Measurements from ENCODE around the gene UGT1A8. TPM values are rescaled to one million over a fixed set of nuclear protein-coding genes. Genes with fewer than 3 reads are reported as not detected.

The UGT1A8 gene
- total and polyA plus RNA-seq, 3 experiments from 2014 or later = not detected

DNA sequence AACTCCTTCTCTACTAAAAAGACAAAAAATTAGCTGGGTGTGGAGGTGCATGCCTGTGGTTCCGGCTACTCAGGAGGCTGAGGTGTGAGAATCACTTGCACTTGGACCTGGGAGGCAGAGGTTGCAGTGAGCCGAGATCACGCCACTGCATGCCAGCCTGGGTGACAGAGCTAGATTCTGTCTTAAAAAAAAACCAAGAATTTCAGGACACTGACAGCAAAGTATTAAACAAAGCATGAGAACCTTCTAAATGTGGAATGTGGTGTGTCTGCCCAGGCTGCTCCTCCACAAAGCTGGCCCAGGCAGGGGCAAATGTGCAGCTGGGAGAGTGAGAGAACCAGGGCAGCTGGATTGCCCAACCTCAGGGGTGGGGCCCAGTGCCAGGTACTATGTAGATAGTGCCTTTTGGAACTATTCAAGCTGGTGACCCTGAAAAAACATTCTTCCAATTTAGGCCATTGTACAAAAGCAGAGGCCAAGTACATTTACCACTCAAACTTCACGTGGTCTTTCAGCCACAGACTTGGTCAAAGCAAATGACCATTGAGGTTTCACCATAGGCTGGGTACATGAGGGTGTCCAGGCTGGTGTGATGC is 88.6 kb downstream of the UGT1A8 start:
- H3K27me3 Mint-ChIP-seq = peaks cover 22 to 26% of the 10 kb centered on the region in 2 donors
- no peak overlapping the region for H3K27ac Mint-ChIP-seq
- H3K4me3 Mint-ChIP-seq = no peak overlapping the region
- H3K4me1 Mint-ChIP-seq = no peaks in the 10 kb centered on the region
- peaks cover 0 to 2% (median 0%) of the 10 kb centered on the region in 3 donors for H3K36me3 Mint-ChIP-seq
- no peak overlapping the region for H3K4me3 ChIP-seq (ENCODE audit: low read length)
- no peaks in the 10 kb centered on the region for H3K9me3 ChIP-seq (ENCODE audit: low read length)
- H3K9me3 Mint-ChIP-seq = peaks cover 0 to 6% (median 4%) of the 10 kb centered on the region in 5 donors
- CTCF ChIA-PET = interaction anchor here (1.2 kb wide), 1 partner anchor 10 kb away, joined by 3 read pairs; no protein-coding TSS in a partner anchor
- H3K4me1 ChIP-seq (ENCODE audit: insufficient read depth, low read length) = no peaks in the 10 kb centered on the region
- H3K27me3 ChIP-seq (ENCODE audit: insufficient read depth, low read length, poor library complexity, severe bottlenecking) = no peaks in the 10 kb centered on the region
- no peaks in the 10 kb centered on the region for H3K36me3 ChIP-seq (ENCODE audit: insufficient read depth, low read length)
- no peak for DNase-seq
- no peak overlapping the region for H3K27ac ChIP-seq (ENCODE audit: low read depth, low read length)
- POLR2A ChIA-PET = no interaction called here

DNA sequence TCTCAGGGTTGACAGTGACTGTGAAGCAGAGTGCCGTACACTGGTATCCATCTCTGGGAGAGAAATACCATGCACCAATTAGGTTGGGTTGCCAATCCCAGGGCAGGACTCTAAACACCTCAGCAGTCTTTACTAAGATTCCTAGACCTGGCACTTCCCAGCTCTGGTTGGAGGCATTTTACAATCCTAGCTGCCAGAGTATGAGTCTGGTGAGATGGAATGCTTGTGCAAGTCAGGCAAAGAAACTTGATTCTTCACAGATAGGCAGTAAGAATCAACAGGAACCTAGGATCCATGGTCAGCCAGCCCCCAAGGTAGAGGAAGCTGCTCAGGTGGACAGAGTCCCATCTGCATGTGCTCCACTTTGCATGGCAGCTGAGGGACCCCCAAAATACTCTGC is 89.3 kb downstream of the UGT1A8 start:
- Histone ChIP-seq H3K4me3 (ENCODE audit: low read length) (no peak overlapping the region), H3K27ac (ENCODE audit: low read depth, low read length) (no peak overlapping the region), H3K36me3 (ENCODE audit: insufficient read depth, low read length) (no peaks in the 10 kb centered on the region), H3K27me3 (ENCODE audit: insufficient read depth, low read length, poor library complexity, severe bottlenecking) (no peaks in the 10 kb centered on the region), H3K4me1 (ENCODE audit: insufficient read depth, low read length) (no peaks in the 10 kb centered on the region), H3K9me3 (ENCODE audit: low read length) (no peaks in the 10 kb centered on the region)
- ChIA-PET POLR2A (interaction anchor here (0.7 kb wide), 1 partner anchor 11 kb away, joined by 7 read pairs; no protein-coding TSS in a partner anchor), CTCF (interaction anchor here (1.2 kb wide), 1 partner anchor 10 kb away, joined by 3 read pairs; no protein-coding TSS in a partner anchor)
- no peaks in the 10 kb centered on the region for H3K4me1 Mint-ChIP-seq
- H3K27ac Mint-ChIP-seq = no peak overlapping the region
- no peak overlapping the region for H3K4me3 Mint-ChIP-seq
- peaks cover 22 to 32% of the 10 kb centered on the region in 2 donors for H3K27me3 Mint-ChIP-seq
- DNase-seq = no peak
- peaks cover 0 to 2% (median 0%) of the 10 kb centered on the region in 3 donors for H3K36me3 Mint-ChIP-seq
- peaks cover 0 to 6% (median 4%) of the 10 kb centered on the region in 5 donors for H3K9me3 Mint-ChIP-seq

DNA sequence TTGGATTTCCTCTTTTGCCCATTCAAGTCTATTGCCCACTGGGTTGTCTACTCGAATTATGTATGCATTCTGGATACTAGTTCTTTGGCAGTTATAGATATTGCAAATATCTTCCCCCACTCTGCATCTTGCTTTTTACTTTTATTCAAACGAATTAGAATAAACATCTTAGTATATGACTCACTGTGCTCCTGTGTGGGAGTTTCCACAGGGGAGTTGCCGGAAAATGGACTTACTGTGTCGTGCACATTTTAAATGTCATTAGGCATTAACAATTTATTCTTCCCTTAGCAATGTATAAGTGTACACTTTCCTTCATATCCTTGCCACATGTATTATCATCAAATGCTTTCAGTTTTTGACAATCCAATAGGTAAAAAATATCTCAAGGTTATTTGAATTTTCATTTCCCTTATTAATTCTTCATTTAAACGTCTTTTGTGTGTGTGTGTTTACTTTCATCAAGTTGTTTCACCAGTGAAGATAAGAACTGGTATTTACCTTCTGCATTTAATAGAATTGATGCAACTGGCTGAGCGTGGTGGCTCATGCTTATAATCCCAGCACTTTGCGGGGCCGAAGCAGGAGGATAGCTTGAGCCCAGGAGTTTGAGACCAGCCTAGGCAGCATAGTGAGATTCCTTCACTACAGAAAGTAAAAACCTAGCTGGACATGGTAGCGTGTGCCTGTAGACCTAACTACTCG is 90.7 kb downstream of the UGT1A8 start:
- Mint-ChIP-seq H3K27me3 (peaks cover 24 to 38% of the 10 kb centered on the region in 2 donors), H3K9me3 (peaks cover 0 to 6% (median 4%) of the 10 kb centered on the region in 5 donors), H3K4me1 (no peaks in the 10 kb centered on the region), H3K4me3 (no peak overlapping the region), H3K27ac (no peak overlapping the region), H3K36me3 (peaks cover 0 to 2% (median 0%) of the 10 kb centered on the region in 3 donors)
- Histone ChIP-seq H3K4me1 (ENCODE audit: insufficient read depth, low read length) (no peaks in the 10 kb centered on the region), H3K4me3 (ENCODE audit: low read length) (no peak overlapping the region), H3K9me3 (ENCODE audit: low read length) (no peaks in the 10 kb centered on the region), H3K27me3 (ENCODE audit: insufficient read depth, low read length, poor library complexity, severe bottlenecking) (no peaks in the 10 kb centered on the region), H3K36me3 (ENCODE audit: insufficient read depth, low read length) (no peaks in the 10 kb centered on the region), H3K27ac (ENCODE audit: low read depth, low read length) (no peak overlapping the region)
- DNase-seq = no peak
- ChIA-PET POLR2A (no interaction called here), CTCF (no interaction called here)

DNA sequence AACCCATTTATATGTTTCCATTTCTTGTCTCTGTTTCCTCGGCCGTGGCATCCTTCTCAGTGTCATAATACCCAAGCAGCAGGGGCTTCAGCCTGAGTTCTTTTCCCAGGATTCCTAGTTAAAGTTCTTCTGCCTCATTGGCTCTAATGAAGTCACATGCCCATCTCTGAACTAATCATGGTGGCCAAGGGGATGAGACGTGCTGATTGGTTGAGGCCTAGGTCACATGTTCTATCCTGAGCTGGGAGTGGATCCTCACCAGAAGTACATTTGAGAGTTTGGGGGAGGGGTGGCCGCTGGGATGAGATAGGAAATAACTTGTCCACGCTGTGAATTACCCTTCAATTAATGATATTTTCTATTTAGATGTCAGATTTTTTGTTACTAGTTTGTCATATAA is 91.5 kb downstream of the UGT1A8 start:
- H3K9me3 ChIP-seq (ENCODE audit: low read length) = no peaks in the 10 kb centered on the region
- Mint-ChIP-seq H3K9me3 (peaks cover 0 to 5% (median 4%) of the 10 kb centered on the region in 5 donors), H3K4me1 (no peaks in the 10 kb centered on the region), H3K36me3 (peaks cover 0 to 2% (median 0%) of the 10 kb centered on the region in 3 donors), H3K27me3 (peaks cover 25 to 46% of the 10 kb centered on the region in 2 donors), H3K4me3 (no peak overlapping the region), H3K27ac (no peak overlapping the region)
- H3K4me3 ChIP-seq (ENCODE audit: low read length) = no peak overlapping the region
- H3K4me1 ChIP-seq (ENCODE audit: insufficient read depth, low read length) = no peaks in the 10 kb centered on the region
- DNase-seq = no peak
- CTCF ChIA-PET = no interaction called here
- POLR2A ChIA-PET = no interaction called here
- no peak overlapping the region for H3K27ac ChIP-seq (ENCODE audit: low read depth, low read length)
- H3K36me3 ChIP-seq (ENCODE audit: insufficient read depth, low read length) = no peaks in the 10 kb centered on the region
- no peaks in the 10 kb centered on the region for H3K27me3 ChIP-seq (ENCODE audit: insufficient read depth, low read length, poor library complexity, severe bottlenecking)

DNA sequence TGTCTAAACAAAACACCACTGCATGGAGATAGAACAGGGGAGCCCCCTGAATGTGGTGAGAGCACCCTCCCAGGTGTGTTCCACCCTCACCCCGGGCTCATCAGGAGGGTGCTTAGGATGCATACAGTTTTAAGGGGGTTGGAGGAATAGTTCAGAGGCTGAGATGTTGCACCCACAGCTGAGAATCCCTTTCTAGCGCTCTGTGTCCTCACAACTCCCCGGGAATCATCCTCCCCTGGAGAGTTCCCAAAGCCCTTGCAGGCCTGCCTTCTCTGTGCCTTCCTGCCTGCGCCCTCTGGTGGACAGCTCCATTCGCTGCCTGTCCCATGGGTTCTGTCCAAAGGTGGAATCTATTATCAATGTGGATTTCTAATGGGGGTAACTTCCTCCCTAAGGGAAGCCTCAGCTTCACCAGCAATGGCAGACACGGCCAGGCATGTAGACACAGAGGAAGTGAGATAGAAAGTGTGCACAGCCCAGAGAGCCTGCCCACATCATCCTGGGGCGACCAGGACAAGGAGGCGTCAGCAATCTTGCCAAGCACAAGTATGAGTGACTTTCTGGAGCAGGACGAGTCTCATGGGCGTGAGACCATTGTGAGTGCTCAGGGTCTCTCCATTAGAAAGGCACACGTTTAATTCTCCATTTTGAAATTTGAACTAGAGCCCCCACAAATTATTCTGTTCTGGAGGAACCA is 94.0 kb downstream of the UGT1A8 start:
- H3K4me3 ChIP-seq (ENCODE audit: low read length) = no peak overlapping the region
- DNase-seq = peak; percentile 13 to 73 (median 34)
- Mint-ChIP-seq H3K4me3 (no peak overlapping the region), H3K27ac (no peak overlapping the region), H3K9me3 (no peaks in the 10 kb centered on the region), H3K27me3 (peaks cover 14 to 58% of the 10 kb centered on the region in 2 donors), H3K36me3 (no peaks in the 10 kb centered on the region), H3K4me1 (no peaks in the 10 kb centered on the region)
- no peaks in the 10 kb centered on the region for H3K9me3 ChIP-seq (ENCODE audit: low read length)
- H3K27ac ChIP-seq (ENCODE audit: low read depth, low read length) = no peak overlapping the region
- ChIA-PET CTCF (interaction anchor here (1.1 kb wide), 1 partner anchor 17 kb away, joined by 3 read pairs; no protein-coding TSS in a partner anchor), POLR2A (no interaction called here)
- no peaks in the 10 kb centered on the region for H3K36me3 ChIP-seq (ENCODE audit: insufficient read depth, low read length)
- H3K27me3 ChIP-seq (ENCODE audit: insufficient read depth, low read length, poor library complexity, severe bottlenecking) = no peaks in the 10 kb centered on the region
- H3K4me1 ChIP-seq (ENCODE audit: insufficient read depth, low read length) = no peaks in the 10 kb centered on the region

DNA sequence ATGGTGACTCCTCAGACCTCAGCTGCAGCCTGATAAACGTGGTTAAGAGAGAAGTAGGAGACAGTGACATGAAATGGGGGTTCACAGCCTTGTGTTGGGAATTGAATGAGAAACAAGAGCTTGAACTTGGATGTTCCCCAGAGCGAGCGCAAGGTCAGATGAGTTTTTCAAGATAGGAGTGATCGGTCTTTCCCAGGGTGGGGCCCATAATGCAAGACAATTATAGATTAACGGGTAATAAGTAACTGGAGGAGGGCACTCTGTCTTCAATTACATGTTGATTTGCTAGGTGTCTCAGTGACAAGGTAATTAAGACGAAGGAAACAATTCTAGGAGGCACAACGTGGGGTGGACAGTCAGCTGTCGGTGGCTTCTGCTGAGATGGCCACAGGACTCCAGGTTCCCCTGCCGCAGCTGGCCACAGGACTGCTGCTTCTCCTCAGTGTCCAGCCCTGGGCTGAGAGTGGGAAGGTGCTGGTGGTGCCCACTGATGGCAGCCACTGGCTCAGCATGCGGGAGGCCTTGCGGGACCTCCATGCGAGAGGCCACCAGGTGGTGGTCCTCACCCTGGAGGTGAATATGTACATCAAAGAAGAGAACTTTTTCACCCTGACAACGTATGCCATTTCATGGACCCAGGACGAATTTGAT is 95.3 kb downstream of the UGT1A8 start, which contains the start of gene UGT1A5:
Gene UGT1A5 (plus strand): TSS at position 297 of the 651 bp plus-strand sequence. CDS start 85 bp downstream, at position 382.
- DNase-seq = no peak
- H3K4me1 Mint-ChIP-seq = no peaks in the 10 kb centered on the region
- H3K27me3 ChIP-seq (ENCODE audit: insufficient read depth, low read length, poor library complexity, severe bottlenecking) = no peaks in the 10 kb centered on the region
- H3K4me1 ChIP-seq (ENCODE audit: insufficient read depth, low read length) = no peaks in the 10 kb centered on the region
- H3K36me3 Mint-ChIP-seq = no peaks in the 10 kb centered on the region
- H3K4me3 ChIP-seq (ENCODE audit: low read length) = no peak within 1 kb of the TSS
- peak within 1 kb of the TSS in 1 of 8 donors; percentile 70 for H3K27ac Mint-ChIP-seq
- H3K4me3 Mint-ChIP-seq = no peak within 1 kb of the TSS
- no peaks in the 10 kb centered on the region for H3K9me3 Mint-ChIP-seq
- peaks cover 22 to 62% of the 10 kb centered on the region in 2 donors for H3K27me3 Mint-ChIP-seq
- H3K27ac ChIP-seq (ENCODE audit: low read depth, low read length) = no peak within 1 kb of the TSS
- ChIA-PET CTCF (no interaction called here), POLR2A (no interaction called here)
- no peaks in the 10 kb centered on the region for H3K36me3 ChIP-seq (ENCODE audit: insufficient read depth, low read length)
- no peaks in the 10 kb centered on the region for H3K9me3 ChIP-seq (ENCODE audit: low read length)

DNA sequence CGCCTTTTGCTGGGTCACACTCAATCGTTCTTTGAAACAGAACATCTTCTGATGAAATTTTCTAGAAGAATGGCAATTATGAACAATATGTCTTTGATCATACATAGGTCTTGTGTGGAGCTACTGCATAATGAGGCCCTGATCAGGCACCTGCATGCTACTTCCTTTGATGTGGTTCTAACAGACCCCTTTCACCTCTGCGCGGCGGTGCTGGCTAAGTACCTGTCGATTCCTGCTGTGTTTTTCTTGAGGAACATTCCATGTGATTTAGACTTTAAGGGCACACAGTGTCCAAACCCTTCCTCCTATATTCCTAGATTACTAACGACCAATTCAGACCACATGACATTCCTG is 95.8 kb downstream of the UGT1A8 start:
- no peaks in the 10 kb centered on the region for H3K4me1 ChIP-seq (ENCODE audit: insufficient read depth, low read length)
- no peak overlapping the region for H3K4me3 ChIP-seq (ENCODE audit: low read length)
- no peaks in the 10 kb centered on the region for H3K27me3 ChIP-seq (ENCODE audit: insufficient read depth, low read length, poor library complexity, severe bottlenecking)
- H3K9me3 Mint-ChIP-seq = no peaks in the 10 kb centered on the region
- H3K36me3 Mint-ChIP-seq = no peaks in the 10 kb centered on the region
- H3K27me3 Mint-ChIP-seq = peaks cover 22 to 65% of the 10 kb centered on the region in 2 donors
- H3K9me3 ChIP-seq (ENCODE audit: low read length) = no peaks in the 10 kb centered on the region
- H3K4me1 Mint-ChIP-seq = no peaks in the 10 kb centered on the region
- DNase-seq = no peak
- H3K36me3 ChIP-seq (ENCODE audit: insufficient read depth, low read length) = no peaks in the 10 kb centered on the region
- ChIA-PET CTCF (no interaction called here), POLR2A (no interaction called here)
- no peak overlapping the region for H3K27ac ChIP-seq (ENCODE audit: low read depth, low read length)
- H3K27ac Mint-ChIP-seq = no peak overlapping the region
- no peak overlapping the region for H3K4me3 Mint-ChIP-seq
